Fibroblast of gingiva (primary cell): ENCODE results near the gene AMIGO3.

Source experiments
- DNase-seq: peaks from one replicate; pipeline ENCODE4 v3.0.0-alpha.2; 2011; ENCODE audit warnings: low read depth

AMIGO3 gene

GRCh38 chr3:49724586-49724985 lies 5.1 kb upstream of the AMIGO3 start:
- DNase-seq = no peak

DNA sequence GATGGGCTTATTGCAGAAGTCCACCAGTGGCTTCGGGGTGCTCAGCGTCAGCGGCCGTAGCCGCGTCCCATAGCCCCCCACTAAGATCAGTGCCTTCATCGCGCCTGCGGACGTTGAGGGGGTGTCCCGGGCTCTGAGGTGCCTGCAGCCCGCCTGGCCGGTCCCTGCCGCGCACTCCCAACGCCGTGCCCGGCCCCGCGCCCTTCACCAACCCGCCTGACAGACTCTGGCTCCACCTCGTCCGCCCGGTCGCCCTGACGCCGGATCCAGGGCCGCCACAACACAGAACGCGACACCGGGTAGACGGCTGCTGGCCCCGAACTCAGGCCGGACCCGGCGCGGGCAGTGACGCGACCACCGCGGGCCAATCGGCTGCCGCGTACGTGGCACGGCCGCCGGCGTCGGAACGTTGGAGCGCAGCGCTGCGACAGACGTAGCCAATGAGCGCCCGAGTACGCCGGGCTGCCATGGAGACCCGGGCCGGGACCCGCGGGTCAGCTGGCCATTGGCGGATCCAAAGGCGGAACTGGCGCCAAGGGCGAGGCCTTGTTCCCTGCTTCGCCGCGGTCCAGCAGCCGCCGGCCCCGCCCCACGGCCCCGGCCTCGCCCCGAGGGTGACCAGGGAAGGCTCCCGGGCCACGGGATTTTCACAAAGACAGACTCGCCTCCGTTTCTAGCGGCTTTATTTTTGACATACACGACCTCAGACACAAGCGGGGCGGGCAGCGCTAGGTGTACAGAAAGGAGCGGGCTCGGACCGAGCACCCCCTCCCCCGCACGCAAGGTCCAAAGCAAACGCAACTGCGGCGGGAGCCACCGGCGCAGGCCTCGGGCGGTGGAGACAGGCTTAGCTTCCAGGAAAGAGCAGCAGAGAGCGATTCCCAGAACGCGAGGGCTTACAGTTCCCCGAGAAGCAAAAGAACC lies 4.4 kb upstream of the AMIGO3 start, which contains the start of gene GMPPB:
TSS of gene GMPPB (minus strand) at position 324 of the 924 bp plus-strand sequence. CDS start at position 99, 225 bp downstream.
- peak; percentile 98 for DNase-seq

- DNase-seq = no peak
Observed at GRCh38 chr3:49723296-49723627, 3.8 kb upstream of the AMIGO3 start.

GRCh38 chr3:49722896-49723295 lies 3.4 kb upstream of the AMIGO3 start:
- no peak for DNase-seq

DNA sequence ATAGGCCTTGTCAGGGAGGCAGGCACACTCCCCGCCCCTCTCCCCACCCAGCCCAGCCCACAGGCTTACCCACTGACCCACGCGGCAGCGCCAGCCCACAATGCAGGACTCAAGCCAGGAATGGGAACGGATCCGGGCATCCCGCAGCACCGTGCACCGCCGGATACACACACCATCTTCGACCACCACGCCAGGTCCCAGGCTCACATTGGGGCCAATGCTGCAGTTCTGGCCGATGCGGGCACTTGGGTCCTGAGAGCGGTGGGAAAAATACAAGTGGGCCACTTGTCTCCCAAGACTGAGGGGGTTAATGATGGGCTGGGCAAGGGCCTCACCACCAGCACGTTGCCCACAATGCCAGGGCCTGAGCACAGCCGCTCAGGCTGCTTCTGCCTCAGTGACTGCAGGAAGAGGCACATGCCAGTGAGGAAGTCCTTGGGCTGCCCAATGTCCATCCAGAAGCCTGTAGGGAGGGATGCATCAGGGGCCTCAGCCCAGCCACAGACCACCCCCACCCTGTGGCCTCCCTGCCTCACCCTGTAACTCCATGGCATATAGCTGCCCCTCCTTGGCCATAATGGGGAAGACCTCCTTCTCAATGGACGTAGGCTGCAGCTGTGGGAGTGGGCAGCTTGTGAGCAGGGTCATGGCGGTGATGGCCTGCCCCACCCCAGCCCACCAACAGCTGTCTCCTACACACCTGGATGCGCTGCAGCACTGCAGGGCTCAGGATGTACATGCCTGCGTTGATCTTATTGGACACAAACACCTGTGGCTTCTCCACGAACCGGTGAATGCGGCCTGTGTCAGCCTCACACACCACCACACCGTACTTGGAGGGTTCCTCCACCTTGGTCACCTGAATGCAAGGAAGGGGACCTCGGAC lies 2.7 kb upstream of the AMIGO3 start:
- DNase-seq = no peak

GRCh38 chr3:49721596-49721895 lies 2.1 kb upstream of the AMIGO3 start:
- no peak for DNase-seq

DNA sequence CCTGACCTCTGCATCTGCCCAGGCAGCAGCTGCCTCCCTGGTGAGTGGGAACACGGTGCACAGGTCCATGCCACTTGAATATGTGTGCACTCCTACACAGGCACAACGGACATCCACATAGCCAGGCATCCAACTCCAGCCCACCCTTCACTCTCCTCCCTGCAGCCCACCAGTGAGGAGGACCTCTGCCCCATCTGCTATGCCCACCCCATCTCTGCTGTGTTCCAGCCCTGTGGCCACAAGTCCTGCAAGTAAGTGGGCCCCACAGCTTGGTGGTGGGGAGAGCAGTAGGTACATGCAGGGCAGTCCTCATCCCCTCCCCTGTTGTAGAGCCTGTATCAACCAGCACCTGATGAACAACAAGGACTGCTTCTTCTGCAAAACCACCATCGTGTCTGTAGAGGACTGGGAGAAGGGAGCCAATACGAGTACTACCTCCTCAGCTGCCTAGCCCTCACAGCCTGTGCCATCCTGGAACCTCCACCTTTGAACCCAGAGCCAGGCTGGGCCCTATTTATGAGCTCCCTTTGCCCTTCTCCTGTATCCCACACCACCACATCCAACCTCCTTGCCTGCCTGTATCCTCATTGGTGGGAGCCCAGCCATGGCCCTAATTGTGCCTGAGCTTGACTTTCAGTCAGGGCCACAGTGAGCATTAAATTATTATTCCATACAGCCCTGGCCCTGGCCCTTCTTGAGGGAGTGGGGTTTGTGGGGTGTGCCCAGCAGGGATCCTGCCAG lies 1.5 kb upstream of the AMIGO3 start:
- no peak for DNase-seq

GRCh38 chr3:49718858-49719213 lies 648 bp downstream of the AMIGO3 start:
- no peak for DNase-seq

GRCh38 chr3:49717959-49718857 lies 1.3 kb downstream of the AMIGO3 start:
- no peak for DNase-seq

GRCh38 chr3:49717211-49717958 lies 2.1 kb downstream of the AMIGO3 start:
- DNase-seq = no peak

- no peak for DNase-seq
Observed at GRCh38 chr3:49716691-49717210, 2.7 kb downstream of the AMIGO3 start.

DNA sequence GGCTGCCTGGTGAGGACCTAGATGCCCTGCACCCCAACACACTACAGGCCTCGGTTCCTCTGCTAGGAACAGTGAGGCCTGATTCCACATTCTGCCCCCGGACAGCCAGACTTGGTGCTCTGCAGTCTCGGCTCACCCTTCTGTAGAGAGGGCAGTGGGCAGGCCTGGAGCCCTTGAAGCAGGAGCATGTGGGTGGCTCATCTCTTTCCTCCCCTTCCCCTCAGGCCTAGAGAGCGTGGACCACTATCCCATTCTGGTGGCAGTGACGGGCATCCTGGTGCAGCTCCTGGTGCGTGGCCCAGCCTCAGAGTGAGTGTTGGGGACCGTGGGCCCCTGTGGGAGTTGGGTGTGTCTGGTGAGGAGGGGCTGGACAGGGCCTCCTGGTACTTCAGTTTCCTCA lies 3.3 kb downstream of the AMIGO3 start:
- DNase-seq = no peak

- DNase-seq = no peak
Observed at GRCh38 chr3:49715611-49716121, 3.8 kb downstream of the AMIGO3 start.

GRCh38 chr3:49714728-49715550 lies 4.5 kb downstream of the AMIGO3 start:
- DNase-seq = no peak

- DNase-seq = no peak
Observed at GRCh38 chr3:49713336-49714105, 6.0 kb downstream of the AMIGO3 start.

GRCh38 chr3:49712631-49713317 lies 6.7 kb downstream of the AMIGO3 start:
- no peak for DNase-seq

DNA sequence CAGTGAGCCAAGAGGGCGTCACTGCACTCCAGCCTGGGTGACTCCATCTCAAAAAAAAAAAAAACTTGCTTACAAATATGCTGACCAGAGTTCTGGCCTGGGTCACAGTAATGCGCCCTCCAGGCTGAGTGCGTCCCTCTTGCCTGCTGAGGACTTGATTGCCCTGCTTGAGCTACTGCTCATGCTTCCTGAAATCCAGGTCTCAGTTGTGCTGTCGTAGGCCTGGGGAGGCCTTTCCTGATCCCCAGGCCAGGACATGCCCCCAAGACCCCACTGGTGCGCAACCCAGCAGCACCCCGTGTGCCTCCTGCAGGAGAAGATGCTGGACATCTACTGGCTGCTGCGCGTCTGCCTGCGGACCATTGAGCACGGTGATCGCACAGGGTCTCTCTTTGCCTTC lies 7.3 kb downstream of the AMIGO3 start:
- no peak for DNase-seq

GRCh38 chr3:49711489-49711888 lies 8.0 kb downstream of the AMIGO3 start:
- DNase-seq = no peak
